Measurements from ENCODE around the gene ZNF805. TPM values are rescaled to one million over a fixed set of nuclear protein-coding genes. Genes with fewer than 3 reads are reported as not detected.
"Not testable (repeated sequence)": the region's sequence is repeated elsewhere in the genome, so short reads cannot be mapped to it uniquely, and the experiment has no call there.

ZNF805 gene
- total RNA-seq, 3 donors from 2014 or later, result 7.3 to 18.6 (median 10.6) TPM

DNA sequence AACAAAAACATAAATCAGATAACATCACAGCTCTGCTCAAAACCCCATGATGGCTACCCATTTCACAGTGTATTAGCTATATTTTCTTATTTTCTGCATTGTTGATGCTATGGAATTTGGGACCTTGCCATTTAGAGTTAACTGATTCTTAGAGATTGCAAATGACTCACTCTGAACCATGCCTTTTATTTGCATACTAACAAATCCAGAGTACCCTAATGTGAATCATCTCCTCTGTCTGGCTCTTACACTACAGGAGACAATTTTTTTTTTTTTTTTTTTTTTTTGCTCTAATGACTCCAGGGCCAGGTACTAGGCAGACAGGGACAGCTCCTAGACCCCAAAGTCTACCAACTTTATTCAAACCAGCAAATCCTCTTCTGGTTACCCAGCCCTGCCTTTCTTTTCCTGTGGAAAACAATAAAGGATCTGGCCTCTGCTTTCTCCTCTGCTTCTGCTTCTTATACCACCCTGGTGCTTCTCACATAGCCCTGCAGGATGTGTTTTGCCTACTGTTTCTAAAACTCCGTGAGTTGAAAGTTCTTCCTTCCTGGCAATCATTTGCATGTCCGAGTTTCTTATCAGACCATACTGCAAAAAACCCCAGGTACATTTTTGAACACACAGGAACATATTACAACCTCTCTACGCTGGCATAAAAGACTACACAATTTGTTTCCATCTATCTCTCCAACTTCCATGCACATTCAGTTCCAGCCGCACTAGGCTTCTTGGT lies 29.3 kb downstream of the ZNF805 start:
- DNase-seq (no peak), ATAC-seq (peak; percentile 9)
- H3K4me3 ChIP-seq, result no peak overlapping the region
- TF ChIP-seq, protein P1, sequence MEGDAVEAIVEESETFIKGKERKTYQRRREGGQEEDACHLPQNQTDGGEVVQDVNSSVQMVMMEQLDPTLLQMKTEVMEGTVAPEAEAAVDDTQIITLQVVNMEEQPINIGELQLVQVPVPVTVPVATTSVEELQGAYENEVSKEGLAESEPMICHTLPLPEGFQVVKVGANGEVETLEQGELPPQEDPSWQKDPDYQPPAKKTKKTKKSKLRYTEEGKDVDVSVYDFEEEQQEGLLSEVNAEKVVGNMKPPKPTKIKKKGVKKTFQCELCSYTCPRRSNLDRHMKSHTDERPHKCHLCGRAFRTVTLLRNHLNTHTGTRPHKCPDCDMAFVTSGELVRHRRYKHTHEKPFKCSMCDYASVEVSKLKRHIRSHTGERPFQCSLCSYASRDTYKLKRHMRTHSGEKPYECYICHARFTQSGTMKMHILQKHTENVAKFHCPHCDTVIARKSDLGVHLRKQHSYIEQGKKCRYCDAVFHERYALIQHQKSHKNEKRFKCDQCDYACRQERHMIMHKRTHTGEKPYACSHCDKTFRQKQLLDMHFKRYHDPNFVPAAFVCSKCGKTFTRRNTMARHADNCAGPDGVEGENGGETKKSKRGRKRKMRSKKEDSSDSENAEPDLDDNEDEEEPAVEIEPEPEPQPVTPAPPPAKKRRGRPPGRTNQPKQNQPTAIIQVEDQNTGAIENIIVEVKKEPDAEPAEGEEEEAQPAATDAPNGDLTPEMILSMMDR (IDR thresholded peaks at IDR 0.05), result no peak
- no peaks in the 10 kb centered on the region for H3K9me3 ChIP-seq
- intact Hi-C loops (cut with DNase I, micrococcal nuclease), result no loop called here
- no peaks in the 10 kb centered on the region for H3K36me3 ChIP-seq (ENCODE audit: low read depth)
- H3K4me1 ChIP-seq (ENCODE audit: low read depth), result no peaks in the 10 kb centered on the region

DNA sequence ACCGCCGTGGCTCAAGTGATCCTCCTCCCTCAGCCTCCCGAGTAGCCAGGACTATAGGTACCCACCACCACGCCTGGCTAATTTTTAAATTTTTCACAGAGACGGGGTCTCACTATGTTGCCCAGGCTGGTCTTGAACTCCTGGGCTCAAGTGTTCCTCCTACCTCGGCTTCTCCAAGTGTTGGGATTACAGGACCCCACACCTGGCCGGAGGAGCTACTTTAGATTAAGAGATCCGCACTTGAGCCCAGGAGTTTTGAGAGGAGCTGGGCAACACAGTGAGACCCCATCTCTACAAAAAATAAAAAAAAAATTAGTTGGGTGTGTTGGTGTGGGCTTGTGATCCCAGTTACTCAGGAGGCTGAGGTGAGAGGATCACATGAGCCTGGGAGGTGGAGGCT lies 30.8 kb downstream of the ZNF805 start:
- intact Hi-C loops (cut with DNase I, micrococcal nuclease), result no loop called here
- H3K4me3 ChIP-seq, result no peak overlapping the region
- ATAC-seq (no peak), DNase-seq (no peak)
- TF ChIP-seq, protein P1 (IDR thresholded peaks at IDR 0.05), result no peak
- no peaks in the 10 kb centered on the region for H3K9me3 ChIP-seq
- H3K36me3 ChIP-seq (ENCODE audit: low read depth), result no peaks in the 10 kb centered on the region
- no peaks in the 10 kb centered on the region for H3K4me1 ChIP-seq (ENCODE audit: low read depth)

DNA sequence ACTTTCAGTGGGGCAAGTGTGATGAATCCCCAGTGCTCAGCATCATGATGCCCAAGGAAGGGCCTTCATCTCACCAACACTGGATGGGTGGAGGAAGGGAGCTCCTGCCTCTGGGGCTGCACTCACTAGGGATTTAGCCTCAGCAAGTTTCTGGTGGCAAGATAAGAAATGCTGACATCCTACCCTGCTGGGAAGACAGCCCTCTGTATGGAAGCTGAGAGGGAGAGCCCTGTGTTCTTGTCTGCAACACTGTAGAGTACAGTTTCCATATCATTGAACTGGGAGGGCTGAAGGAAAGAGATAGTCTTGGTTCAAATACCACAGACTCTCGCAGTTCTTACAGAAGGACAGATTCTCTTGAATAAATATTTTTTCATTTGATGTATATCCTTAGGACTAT lies 32.6 kb downstream of the ZNF805 start:
- no peaks in the 10 kb centered on the region for H3K4me1 ChIP-seq (ENCODE audit: low read depth)
- no peak for DNase-seq
- ATAC-seq, result no peak
- TF ChIP-seq, protein P1 (IDR thresholded peaks at IDR 0.05), result no peak
- intact Hi-C loops (cut with DNase I, micrococcal nuclease), result no loop called here
- H3K36me3 ChIP-seq (ENCODE audit: low read depth), result no peaks in the 10 kb centered on the region
- no peaks in the 10 kb centered on the region for H3K9me3 ChIP-seq
- H3K4me3 ChIP-seq, result no peak overlapping the region

DNA sequence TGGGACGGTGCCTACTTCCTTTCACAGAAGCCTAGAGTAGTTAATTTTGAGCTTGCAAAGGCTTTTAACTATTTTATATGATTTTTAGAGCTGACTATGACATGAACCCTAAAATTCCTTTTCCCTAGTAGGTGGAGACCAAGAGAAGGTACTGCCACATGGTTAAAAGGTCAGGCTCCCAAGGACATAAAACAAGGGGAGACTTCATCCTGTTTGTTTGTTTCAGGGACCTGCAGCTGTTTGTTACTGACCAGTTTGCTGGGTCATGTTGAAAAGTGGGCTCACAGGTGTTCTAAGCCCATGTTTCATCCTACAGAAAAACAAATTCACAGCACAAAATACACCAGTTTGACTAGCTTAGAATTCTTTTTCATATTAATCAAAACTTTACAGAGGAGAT lies 36.0 kb downstream of the ZNF805 start:
- DNase-seq, result no peak
- H3K9me3 ChIP-seq, result no peaks in the 10 kb centered on the region
- no peak for ATAC-seq
- H3K4me3 ChIP-seq, result no peak overlapping the region
- intact Hi-C loops (cut with DNase I, micrococcal nuclease), result no loop called here
- H3K4me1 ChIP-seq (ENCODE audit: low read depth), result no peaks in the 10 kb centered on the region
- TF ChIP-seq, protein P1 (IDR thresholded peaks at IDR 0.05), result no peak
- no peaks in the 10 kb centered on the region for H3K36me3 ChIP-seq (ENCODE audit: low read depth)

DNA sequence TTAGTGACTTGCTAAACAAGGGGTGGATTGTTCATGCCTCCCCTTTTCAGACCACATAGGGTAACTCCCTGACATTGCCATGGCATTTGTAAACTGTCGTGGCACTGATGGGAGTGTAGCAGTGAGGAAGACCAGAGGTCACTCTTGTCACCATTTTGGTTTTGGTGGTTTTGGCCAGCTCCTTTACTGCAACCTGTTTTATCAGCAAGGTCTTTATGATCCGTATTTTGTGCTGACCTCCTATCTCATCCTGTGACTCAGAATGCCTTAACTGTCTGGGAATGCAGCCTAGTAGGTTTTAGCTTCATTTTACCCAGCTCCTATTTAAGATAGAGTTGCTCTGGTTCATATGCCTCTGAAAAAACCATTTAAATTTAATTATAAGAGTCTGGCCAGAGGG lies 38.0 kb downstream of the ZNF805 start:
- DNase-seq; H3K4me3 ChIP-seq; H3K36me3 ChIP-seq (ENCODE audit: low read depth); intact Hi-C loops (cut with DNase I, micrococcal nuclease); ATAC-seq; H3K9me3 ChIP-seq: not testable (repeated sequence)
- H3K4me1 ChIP-seq (ENCODE audit: low read depth), result peaks cover 11% of the 10 kb centered on the region

DNA sequence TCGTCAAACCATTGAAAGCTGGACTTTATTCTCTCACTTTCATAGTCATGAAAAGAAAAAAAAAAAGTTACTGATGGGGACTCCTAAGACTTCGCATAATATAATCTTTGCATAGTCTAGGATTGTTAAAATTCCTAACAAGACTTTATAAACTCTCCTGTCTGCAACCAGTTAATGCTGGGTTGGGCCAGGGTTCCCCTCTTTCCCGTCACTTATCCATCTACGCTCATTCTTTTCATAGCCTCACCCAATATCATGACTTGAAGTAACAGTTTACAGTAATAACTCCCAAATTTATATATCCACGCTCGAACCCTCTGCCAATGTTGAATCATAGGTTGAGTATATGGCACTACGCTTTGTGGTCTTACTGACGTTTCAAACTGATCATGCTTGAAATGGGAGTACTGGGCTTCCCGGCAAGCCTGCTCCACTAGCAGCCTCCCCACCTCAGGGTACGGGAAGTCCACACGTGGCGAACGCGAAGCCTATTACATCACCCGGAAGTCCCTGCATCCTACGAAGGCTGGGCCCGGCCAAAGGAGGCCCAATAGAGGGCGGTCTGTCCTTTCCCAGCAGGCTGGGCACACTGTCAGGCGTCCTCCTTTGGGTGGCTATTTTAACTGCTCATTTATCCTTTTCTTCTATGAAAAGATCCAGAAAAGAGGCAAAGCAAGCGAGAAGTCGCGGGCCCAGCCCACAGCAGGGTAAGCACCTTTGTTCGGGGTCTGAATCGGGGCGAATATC lies 39.2 kb downstream of the ZNF805 start:
- TF ChIP-seq, protein P1 (IDR thresholded peaks at IDR 0.05), result no peak
- H3K36me3 ChIP-seq (ENCODE audit: low read depth), result no peaks in the 10 kb centered on the region
- peaks cover 11% of the 10 kb centered on the region for H3K4me1 ChIP-seq (ENCODE audit: low read depth)
- DNase-seq (peak; percentile 88 to 93 (median 89)), ATAC-seq (peak; percentile 94)
- intact Hi-C loops (cut with DNase I, micrococcal nuclease), result no loop called here
- H3K4me3 ChIP-seq, result peak overlapping the region; percentile 49
- no peaks in the 10 kb centered on the region for H3K9me3 ChIP-seq
